SK-N-SH (cell line): ENCODE measurements around the gene AGRN. TPM values are rescaled to one million over a fixed set of nuclear protein-coding genes. Genes with fewer than 3 reads are reported as not detected.

Experiments used
- ELF1 ChIP-seq: IDR thresholded peaks from 2 replicates; pipeline ENCODE4 v1.4.0; 2012
- EZH2phosphoT487 ChIP-seq: fragments of 200-600 bp; sonication (generic); IDR thresholded peaks from 2 replicates; pipeline ENCODE4 v1.6.1; 2017; ENCODE audit warnings: low read depth, mixed run types, mild to moderate bottlenecking, antibody characterized with exemption, moderate library complexity, borderline replicate concordance
- FOXM1 ChIP-seq: IDR thresholded peaks from 2 replicates; pipeline ENCODE4 v1.4.0; 2012; ENCODE audit warnings: low read depth, mild to moderate bottlenecking
- NRF1 ChIP-seq: IDR thresholded peaks from 2 replicates; pipeline ENCODE4 v1.6.1; 2012; ENCODE audit warnings: low read depth, mild to moderate bottlenecking, low read length
- RAD21 ChIP-seq: IDR thresholded peaks from 2 replicates; pipeline ENCODE4 v1.6.1; 2012; ENCODE audit warnings: mild to moderate bottlenecking, low read length
- REST ChIP-seq: IDR thresholded peaks from 2 replicates; pipeline ENCODE4 v1.6.1; 2012; ENCODE audit warnings: mild to moderate bottlenecking, low read depth, low read length, moderate library complexity
- RFX5 ChIP-seq: IDR thresholded peaks from 2 replicates; pipeline ENCODE4 v1.6.1; 2012; ENCODE audit warnings: mild to moderate bottlenecking, improper control_type of control experiment, low read length
- SMC3 ChIP-seq: IDR thresholded peaks from 2 replicates; pipeline ENCODE4 v1.6.1; 2012; ENCODE audit warnings: low read depth, low read length, improper control_type of control experiment
- TAF1 ChIP-seq: IDR thresholded peaks from 2 replicates; pipeline ENCODE4 v1.6.1; 2012; ENCODE audit warnings: low read depth, mild to moderate bottlenecking, low read length, moderate library complexity, borderline replicate concordance
- USF1 ChIP-seq: IDR thresholded peaks from 2 replicates; pipeline ENCODE4 v1.4.0; 2012; ENCODE audit warnings: low read depth, borderline replicate concordance
- USF2 ChIP-seq: fragments of 150-350 bp; IDR thresholded peaks from 2 replicates; pipeline ENCODE4 v1.6.1; 2017; ENCODE audit warnings: antibody characterized with exemption, low read length, low read depth, borderline replicate concordance
- ZBTB33 ChIP-seq: IDR thresholded peaks from 2 replicates; pipeline ENCODE4 v1.4.0; 2012; ENCODE audit warnings: low read depth, borderline replicate concordance
- polyA plus RNA-seq, 3 experiments: library from polyadenylated mRNA; depleted of rRNA; stranded (reverse); fragments of >200 nt; gene quantifications; 2 replicates each; pipeline ENCODE4 v1.2.3, GENCODE V29; 2012

The AGRN gene
- polyA plus RNA-seq, 1 of the 3 experiments (the other 2 are of a cell fraction) = 31.6 TPM

GRCh38 chr1:1033009-1033587 lies 13.2 kb downstream of the AGRN start (continued):
- no peak for TF ChIP-seq ZBTB33
- TF ChIP-seq USF1 = no peak
- no peak for TF ChIP-seq RFX5
- TF ChIP-seq EZH2phosphoT487 = no peak
- no peak for TF ChIP-seq FOXM1
- no peak for TF ChIP-seq REST
- TF ChIP-seq RAD21 = peak; percentile 83
- TF ChIP-seq USF2 = no peak
- no peak for TF ChIP-seq TAF1
- TF ChIP-seq ELF1 = no peak
- peak; percentile 45 for TF ChIP-seq SMC3
- TF ChIP-seq NRF1 = no peak
